ENCODE measurements around the gene EXOC7.

Gene EXOC7

GRCh38 chr17:76139801-76140660, 36.4 kb upstream of the EXOC7 start:
- peaks cover 0 to 5% of the 10 kb centered on the region in 2 donors for H3K9me3 ChIP-seq (replicated peaks in 1 of 2; ENCODE audit: control insufficient read depth in 2 of 2, insufficient read depth in 1 of 2, low read depth in 1 of 2, low read length in 2 of 2)
- peak overlapping the region; percentile 60 for H2AK5ac ChIP-seq (ENCODE audit: low read depth, low read length)
- peaks cover 2 to 9% of the 10 kb centered on the region in 2 donors for H3K36me3 ChIP-seq (replicated peaks in 1 of 2; ENCODE audit: control insufficient read depth in 2 of 2, insufficient read depth in 2 of 2, low read length in 2 of 2)
- H3K23ac ChIP-seq (ENCODE audit: low read depth, low read length, poor library complexity), result peak overlapping the region; percentile 99
- H2BK12ac ChIP-seq (ENCODE audit: low read length), result peak overlapping the region; percentile 87
- peaks cover 3% of the 10 kb centered on the region for H3K79me1 ChIP-seq (ENCODE audit: low read depth, low read length)
- peak overlapping the region; percentile 86 for H3K9ac ChIP-seq (ENCODE audit: low read depth, low read length, poor library complexity)
- H3K18ac ChIP-seq (ENCODE audit: low read length), result peak overlapping the region; percentile 86
- H2BK5ac ChIP-seq (ENCODE audit: low read length), result peak overlapping the region; percentile 1
- WGBS, 2 donors (ENCODE audit: extremely low coverage in 2 of 2, insufficient read length in 2 of 2, insufficient replicate concordance in 1 of 2), result no CpG with 5 or more reads among the region's 78 CpGs
- H4K8ac ChIP-seq (ENCODE audit: low read depth, low read length), result peak overlapping the region; percentile 7
- H3K4me3 ChIP-seq (ENCODE audit: low read length in 2 of 2), result peak overlapping the region; percentile 52 to 63
- peaks cover 0 to 60% (median 20%) of the 10 kb centered on the region in 3 experiments for H3K27me3 ChIP-seq (ENCODE audit: control insufficient read depth in 3 of 3, insufficient read depth in 3 of 3, low read depth in 1 of 3, low read length in 3 of 3)
- DNase-seq (ENCODE audit: low spot score), result no peak
- peaks cover 51 to 75% of the 10 kb centered on the region in 2 donors for H3K4me1 ChIP-seq (ENCODE audit: control insufficient read depth in 2 of 2, insufficient read depth in 1 of 2, low read depth in 1 of 2, low read length in 2 of 2)
- H3K4me2 ChIP-seq (ENCODE audit: insufficient read depth, low read length, poor library complexity, severe bottlenecking), result peak overlapping the region; percentile 100
- no peak overlapping the region for H2AFZ ChIP-seq (ENCODE audit: low read length)
- H2BK120ac ChIP-seq (ENCODE audit: low read depth, low read length), result peak overlapping the region; percentile 1
- no peak overlapping the region for H3K4ac ChIP-seq (ENCODE audit: low read length)
- H4K91ac ChIP-seq (ENCODE audit: low read depth, low read length, poor library complexity), result no peak overlapping the region
- peak overlapping the region; percentile 79 for H2BK15ac ChIP-seq (ENCODE audit: low read length)
- H3K14ac ChIP-seq (ENCODE audit: low read length), result no peak overlapping the region
- H3K27ac ChIP-seq (replicated peaks; ENCODE audit: low read length), result no peak overlapping the region

- peak overlapping the region; percentile 9 for H3K9ac ChIP-seq (ENCODE audit: low read depth, low read length, poor library complexity)
- H2AK5ac ChIP-seq (ENCODE audit: low read depth, low read length), result peak overlapping the region; percentile 40
- peak overlapping the region; percentile 59 for H3K4me2 ChIP-seq (ENCODE audit: insufficient read depth, low read length, poor library complexity, severe bottlenecking)
- no peak for DNase-seq (ENCODE audit: low spot score)
- H2BK5ac ChIP-seq (ENCODE audit: low read length), result peak overlapping the region; percentile 1
- H3K23ac ChIP-seq (ENCODE audit: low read depth, low read length, poor library complexity), result peak overlapping the region; percentile 99
- peak overlapping the region; percentile 1 for H2BK120ac ChIP-seq (ENCODE audit: low read depth, low read length)
- peaks cover 0 to 5% of the 10 kb centered on the region in 2 donors for H3K9me3 ChIP-seq (replicated peaks in 1 of 2; ENCODE audit: control insufficient read depth in 2 of 2, insufficient read depth in 1 of 2, low read depth in 1 of 2, low read length in 2 of 2)
- peak overlapping the region; percentile 79 for H2BK15ac ChIP-seq (ENCODE audit: low read length)
- H3K36me3 ChIP-seq (replicated peaks in 1 of 2; ENCODE audit: control insufficient read depth in 2 of 2, insufficient read depth in 2 of 2, low read length in 2 of 2), result peaks cover 0 to 3% of the 10 kb centered on the region in 2 donors
- H3K79me1 ChIP-seq (ENCODE audit: low read depth, low read length), result peaks cover 3% of the 10 kb centered on the region
- peak overlapping the region; percentile 86 for H3K18ac ChIP-seq (ENCODE audit: low read length)
- no peak overlapping the region for H3K4ac ChIP-seq (ENCODE audit: low read length)
- no peak overlapping the region for H3K14ac ChIP-seq (ENCODE audit: low read length)
- peaks cover 53 to 78% of the 10 kb centered on the region in 2 donors for H3K4me1 ChIP-seq (ENCODE audit: control insufficient read depth in 2 of 2, insufficient read depth in 1 of 2, low read depth in 1 of 2, low read length in 2 of 2)
- peak overlapping the region in 1 of 2 donors; percentile 44 for H3K4me3 ChIP-seq (ENCODE audit: low read length in 2 of 2)
- no peak overlapping the region for H4K91ac ChIP-seq (ENCODE audit: low read depth, low read length, poor library complexity)
- WGBS, 2 donors (ENCODE audit: extremely low coverage in 2 of 2, insufficient read length in 2 of 2, insufficient replicate concordance in 1 of 2), result no CpG with 5 or more reads among the region's 15 CpGs
- no peak overlapping the region for H3K27ac ChIP-seq (replicated peaks; ENCODE audit: low read length)
- peak overlapping the region; percentile 87 for H2BK12ac ChIP-seq (ENCODE audit: low read length)
- H4K8ac ChIP-seq (ENCODE audit: low read depth, low read length), result peak overlapping the region; percentile 7
- peak overlapping the region; percentile 78 for H2AFZ ChIP-seq (ENCODE audit: low read length)
- H3K27me3 ChIP-seq (ENCODE audit: control insufficient read depth in 3 of 3, insufficient read depth in 3 of 3, low read depth in 1 of 3, low read length in 3 of 3), result peaks cover 0 to 64% (median 20%) of the 10 kb centered on the region in 3 experiments
Measured at GRCh38 chr17:76138896-76139752, 35.5 kb upstream of the EXOC7 start.

GRCh38 chr17:76138234-76138895, 34.8 kb upstream of the EXOC7 start:
- Histone ChIP-seq H3K4me2 (ENCODE audit: insufficient read depth, low read length, poor library complexity, severe bottlenecking) (peak overlapping the region; percentile 59), H2BK12ac (ENCODE audit: low read length) (peak overlapping the region; percentile 99), H2BK5ac (ENCODE audit: low read length) (peak overlapping the region; percentile 49), H3K9ac (ENCODE audit: low read depth, low read length, poor library complexity) (peak overlapping the region; percentile 7), H2BK15ac (ENCODE audit: low read length) (peak overlapping the region; percentile 99), H3K79me1 (ENCODE audit: low read depth, low read length) (peaks cover 3% of the 10 kb centered on the region), H3K18ac (ENCODE audit: low read length) (peak overlapping the region; percentile 99), H3K27me3 (ENCODE audit: control insufficient read depth in 3 of 3, insufficient read depth in 3 of 3, low read depth in 1 of 3, low read length in 3 of 3) (peaks cover 0 to 64% (median 20%) of the 10 kb centered on the region in 3 experiments), H3K4ac (ENCODE audit: low read length) (no peak overlapping the region), H4K8ac (ENCODE audit: low read depth, low read length) (peak overlapping the region; percentile 100), H2BK120ac (ENCODE audit: low read depth, low read length) (peak overlapping the region; percentile 1), H3K23ac (ENCODE audit: low read depth, low read length, poor library complexity) (peak overlapping the region; percentile 44), H2AK5ac (ENCODE audit: low read depth, low read length) (peak overlapping the region; percentile 100), H3K4me1 (ENCODE audit: control insufficient read depth in 2 of 2, insufficient read depth in 1 of 2, low read depth in 1 of 2, low read length in 2 of 2) (peaks cover 53 to 72% of the 10 kb centered on the region in 2 donors), H4K91ac (ENCODE audit: low read depth, low read length, poor library complexity) (peak overlapping the region; percentile 79), H3K14ac (ENCODE audit: low read length) (peak overlapping the region; percentile 3), H2AFZ (ENCODE audit: low read length) (peak overlapping the region; percentile 78), H3K36me3 (replicated peaks in 1 of 2; ENCODE audit: control insufficient read depth in 2 of 2, insufficient read depth in 2 of 2, low read length in 2 of 2) (no peaks in the 10 kb centered on the region), H3K9me3 (replicated peaks in 1 of 2; ENCODE audit: control insufficient read depth in 2 of 2, insufficient read depth in 1 of 2, low read depth in 1 of 2, low read length in 2 of 2) (peaks cover 0 to 5% of the 10 kb centered on the region in 2 donors), H3K4me3 (ENCODE audit: low read length in 2 of 2) (peak overlapping the region; percentile 40 to 44), H3K27ac (replicated peaks; ENCODE audit: low read length) (peak overlapping the region; percentile 43)
- DNase-seq (ENCODE audit: low spot score), result peak; percentile 77
- no CpG with 5 or more reads among the region's 23 CpGs for WGBS, 2 donors (ENCODE audit: extremely low coverage in 2 of 2, insufficient read length in 2 of 2, insufficient replicate concordance in 1 of 2)

All from neuronal stem cell (in vitro differentiated cells).